Tibial nerve (tissue), 4 donors: ENCODE measurements around the gene CHD6. TPM values are rescaled to one million over a fixed set of nuclear protein-coding genes. Genes with fewer than 3 reads are reported as not detected.
A peak's percentile ranks its signal among the peaks of the same experiment; 100 is the strongest.

ENCODE experiments used
- DNase-seq, 2 donors: peaks; one replicate each; pipeline ENCODE4 v3.0.0-alpha.2; 2019; ENCODE audit warnings: low spot score in 2 of 2
- H3K27ac ChIP-seq, 4 donors: fragments of 200-600 bp; sonication (generic) in 3 of 4; one replicate each; pipeline ENCODE4 v1.5.1; 2017 to 2019; ENCODE audit warnings: mild to moderate bottlenecking in 1 of 4
- H3K27me3 ChIP-seq, 2 donors: fragments of 200-600 bp; sonication (generic) in 1 of 2; one replicate each; pipeline versions ENCODE4 v1.5.1 to v1.6.0; 2017 to 2019
- H3K36me3 ChIP-seq, 3 donors: fragments of 200-600 bp; sonication (generic); one replicate each; pipeline ENCODE4 v1.5.1; 2018 to 2019
- H3K4me1 ChIP-seq, 4 donors: fragments of 200-600 bp; sonication (generic) in 3 of 4; one replicate each; pipeline ENCODE4 v1.5.1; 2017 to 2019
- H3K4me3 ChIP-seq, 4 donors: fragments of 200-600 bp; sonication (generic) in 3 of 4; one replicate each; pipeline ENCODE4 v1.5.1; 2017 to 2019; ENCODE audit warnings: mild to moderate bottlenecking in 1 of 4, moderate library complexity in 1 of 4
- H3K9me3 ChIP-seq, 4 donors: fragments of 200-600 bp; sonication (generic) in 3 of 4; one replicate each; pipeline ENCODE4 v1.5.1; 2017 to 2019
- CTCF ChIP-seq, 5 experiments: fragments of 200-600 bp in 3 of 5; fragments of 450-650 bp in 2 of 5; sonication (generic) in 3 of 5; IDR thresholded peaks; one replicate each; pipeline ENCODE4 v1.5.1; 2016 to 2019; ENCODE audit warnings: antibody characterized with exemption in 5 of 5, mild to moderate bottlenecking in 3 of 5, moderate library complexity in 2 of 5
- EP300 ChIP-seq, 2 donors: sonication (generic); formaldehyde crosslinking; IDR thresholded peaks; one replicate each; pipeline ENCODE4 v1.6.1; 2017; ENCODE audit warnings: antibody characterized with exemption in 2 of 2, mild to moderate bottlenecking in 1 of 2
- POLR2A ChIP-seq, 2 donors: fragments of 450-650 bp; IDR thresholded peaks; one replicate each; pipeline ENCODE4 v1.6.1; 2017; ENCODE audit warnings: antibody characterized with exemption in 2 of 2, mild to moderate bottlenecking in 2 of 2, moderate library complexity in 2 of 2
- WGBS, 2 donors: methylation state at CpG; one replicate each; pipeline ENCODE4 v1.1.5; 2018; 5-methylcytosine and 5-hydroxymethylcytosine counted together
- total RNA-seq, 4 donors: library from RNA; depleted of rRNA; stranded (reverse); fragments of >200 nt; gene quantifications; one replicate each; pipeline ENCODE4 v1.1.0, GENCODE V29; 2016

Gene CHD6
- 10 to 100 TPM; 52.0 to 58.2 (median 54.9) TPM for total RNA-seq

- Histone ChIP-seq H3K27me3 (no peaks in the 10 kb centered on the region), H3K36me3 (no peaks in the 10 kb centered on the region), H3K4me1 (peaks cover 4 to 42% (median 14%) of the 10 kb centered on the region in 4 donors), H3K27ac (peak within 1 kb of the TSS; percentile 56 to 90 (median 82)), H3K4me3 (peak within 1 kb of the TSS; percentile 65 to 80 (median 74)), H3K9me3 (no peaks in the 10 kb centered on the region)
- DNase-seq: peak; percentile 97 to 98
- WGBS, 2 donors: 0% methylated on average over 38 to 48 of the region's 102 CpGs
- TF ChIP-seq POLR2A (IDR thresholded peaks at IDR 0.05) (peak in 1 of 2 donors; percentile 43), CTCF (IDR thresholded peaks at IDR 0.05) (peak in 1 of 5 experiments; percentile 38), EP300 (IDR thresholded peaks at IDR 0.05) (peak in 1 of 2 donors; percentile 64)
Observed at GRCh38 chr20:41617902-41618806, at the start of gene CHD6. Gene CHD6 (minus strand): TSS chr20:41618377. CDS start chr20:41551337, 67,040 bp downstream.

GRCh38 chr20:41664584-41664983 is 46.4 kb upstream of the CHD6 start:
- Histone ChIP-seq H3K4me3 (no peak overlapping the region), H3K4me1 (no peaks in the 10 kb centered on the region), H3K36me3 (no peaks in the 10 kb centered on the region), H3K27me3 (no peaks in the 10 kb centered on the region), H3K27ac (no peak overlapping the region), H3K9me3 (peaks cover 0 to 3% (median 0%) of the 10 kb centered on the region in 4 donors)
- TF ChIP-seq CTCF (IDR thresholded peaks at IDR 0.05): no peak
- TF ChIP-seq EP300 (IDR thresholded peaks at IDR 0.05): no peak
- no peak for TF ChIP-seq POLR2A (IDR thresholded peaks at IDR 0.05)
- no peak for DNase-seq
- 37 to 56% methylated on average over 5 of the region's 5 CpGs for WGBS, 2 donors

GRCh38 chr20:41657655-41658054 is 39.5 kb upstream of the CHD6 start:
- DNase-seq: no peak
- TF ChIP-seq CTCF (IDR thresholded peaks at IDR 0.05): no peak
- TF ChIP-seq POLR2A (IDR thresholded peaks at IDR 0.05): no peak
- no peak for TF ChIP-seq EP300 (IDR thresholded peaks at IDR 0.05)
- H3K9me3 ChIP-seq: no peaks in the 10 kb centered on the region
- H3K36me3 ChIP-seq: no peaks in the 10 kb centered on the region
- WGBS, 2 donors: 70% methylated on average over 7 of the region's 7 CpGs
- H3K27me3 ChIP-seq: no peaks in the 10 kb centered on the region
- no peak overlapping the region for H3K4me3 ChIP-seq
- no peak overlapping the region for H3K27ac ChIP-seq
- H3K4me1 ChIP-seq: no peaks in the 10 kb centered on the region

- Histone ChIP-seq H3K4me1 (no peaks in the 10 kb centered on the region), H3K27ac (no peak overlapping the region), H3K36me3 (no peaks in the 10 kb centered on the region), H3K4me3 (no peak overlapping the region), H3K9me3 (no peaks in the 10 kb centered on the region), H3K27me3 (no peaks in the 10 kb centered on the region)
- TF ChIP-seq EP300 (IDR thresholded peaks at IDR 0.05) (no peak), CTCF (IDR thresholded peaks at IDR 0.05) (no peak), POLR2A (IDR thresholded peaks at IDR 0.05) (no peak)
- WGBS, 2 donors: 46 to 59% methylated on average over 3 of the region's 3 CpGs
- DNase-seq: no peak
Observed at GRCh38 chr20:41655962-41656618, 37.9 kb upstream of the CHD6 start.

- Histone ChIP-seq H3K27ac (no peak overlapping the region), H3K27me3 (no peaks in the 10 kb centered on the region), H3K4me1 (no peaks in the 10 kb centered on the region), H3K9me3 (no peaks in the 10 kb centered on the region), H3K36me3 (no peaks in the 10 kb centered on the region), H3K4me3 (no peak overlapping the region)
- TF ChIP-seq CTCF (IDR thresholded peaks at IDR 0.05) (no peak), POLR2A (IDR thresholded peaks at IDR 0.05) (no peak), EP300 (IDR thresholded peaks at IDR 0.05) (no peak)
- no peak for DNase-seq
- 27 to 58% methylated on average over 1 of the region's 1 CpG for WGBS, 2 donors
Observed at GRCh38 chr20:41654884-41655283, 36.7 kb upstream of the CHD6 start.
